Activated CD4-positive, alpha-beta T cell treated with anti-CD3 and anti-CD28 coated beads, Interleukin-2, amount 10 ng/mL, durations not matched to agents 7 days and 5 days (primary cell): ENCODE results near the gene ZNRF1. TPM values are rescaled to one million over a fixed set of nuclear protein-coding genes. Genes with fewer than 3 reads are reported as not detected.
A peak's percentile ranks its signal among the peaks of the same experiment; 100 is the strongest.

Experiments used
- CTCF ChIA-PET: fragments of 350-600 bp; sonication (Branson Sonifier 250); formaldehyde crosslinking; loops from one replicate; lab custom pipeline; 2021; ENCODE audit warnings: antibody characterized with exemption; lab: Charles Lee
- POLR2A ChIA-PET: fragments of 350-600 bp; sonication (Branson Sonifier 250); formaldehyde crosslinking; loops from one replicate; lab custom pipeline; 2021; ENCODE audit warnings: antibody characterized with exemption; lab: Charles Lee
- DNase-seq: peaks from one replicate; pipeline ENCODE4 v3.0.0-alpha.2; 2020
- H3K27ac Mint-ChIP-seq: one replicate; pipeline ENCODE4 v1.8.0; 2021; ENCODE audit warnings: mild to moderate bottlenecking, moderate library complexity, mixed read lengths
- H3K27me3 Mint-ChIP-seq: one replicate; pipeline ENCODE4 v1.8.0; 2021; ENCODE audit warnings: mixed read lengths
- H3K36me3 Mint-ChIP-seq: one replicate; pipeline ENCODE4 v1.8.0; 2021; ENCODE audit warnings: low read depth, mixed read lengths
- H3K4me1 Mint-ChIP-seq: one replicate; pipeline ENCODE4 v1.8.0; 2021; ENCODE audit warnings: mixed read lengths
- H3K4me3 Mint-ChIP-seq: one replicate; pipeline ENCODE4 v1.8.0; 2021; ENCODE audit warnings: mild to moderate bottlenecking, moderate library complexity, mixed read lengths
- H3K9me3 Mint-ChIP-seq: one replicate; pipeline ENCODE4 v1.8.0; 2021; ENCODE audit warnings: mixed read lengths
- total RNA-seq, 2 experiments: library from RNA; stranded (reverse); gene quantifications; one replicate each; pipeline ENCODE4 v1.2.3, GENCODE V29; 2021

ZNRF1 gene
- total RNA-seq, 2 experiments from 2014 or later, result 16.1 to 16.3 TPM

DNA sequence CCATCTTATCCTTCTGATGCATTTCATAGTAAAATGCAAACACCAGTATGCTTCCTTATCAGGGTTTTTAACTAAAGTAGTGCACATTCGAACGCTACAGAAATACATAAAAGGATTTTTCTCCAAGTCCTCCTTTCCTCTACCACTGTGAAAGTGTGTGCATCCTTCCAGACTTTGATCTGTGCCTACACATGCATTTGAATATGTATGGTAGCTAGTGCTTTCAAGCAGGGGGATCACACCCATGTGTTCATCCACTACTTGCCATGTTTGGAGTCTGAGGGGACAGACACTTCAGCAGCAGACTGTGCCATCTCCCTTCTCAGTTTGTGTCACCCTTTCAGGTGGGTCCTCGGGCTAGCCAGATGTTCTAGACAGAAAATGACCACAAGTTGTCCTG, 102.8 kb downstream of the ZNRF1 start:
- Mint-ChIP-seq H3K27ac (no peak overlapping the region), H3K27me3 (no peaks in the 10 kb centered on the region), H3K36me3 (peaks cover 9% of the 10 kb centered on the region), H3K9me3 (peaks cover 5% of the 10 kb centered on the region), H3K4me3 (no peak overlapping the region), H3K4me1 (peaks cover 70% of the 10 kb centered on the region)
- ChIA-PET CTCF (interaction anchor here (0.8 to 3.3 kb wide), 3 partner anchors 10 to 102 kb away, joined by 3 to 22 read pairs (median 6); partner anchors contain the start of gene ZNRF1), POLR2A (interaction anchor here (0.6 kb wide), 1 partner anchor 547 kb away, joined by 3 read pairs; no protein-coding TSS in a partner anchor)
- no peak for DNase-seq

DNA sequence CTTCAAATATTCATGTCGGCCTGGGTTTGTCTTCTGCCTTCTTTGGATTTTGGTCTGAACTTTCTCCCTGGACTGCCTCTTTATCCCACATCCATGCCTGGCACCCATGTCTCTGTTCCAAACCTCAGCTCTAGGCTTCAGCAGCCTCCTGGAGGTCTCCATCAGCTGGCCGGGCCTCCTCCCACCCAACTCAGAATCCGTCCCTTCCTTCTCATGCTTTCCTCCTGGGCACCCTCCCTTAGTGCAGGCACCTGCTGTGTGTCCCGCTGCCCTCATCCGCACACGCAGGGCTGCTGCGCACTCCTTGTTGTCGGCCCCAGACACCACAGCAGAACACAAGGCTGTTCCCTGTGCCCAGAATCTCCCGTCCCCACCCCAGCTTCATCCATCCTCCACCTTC, 103.8 kb downstream of the ZNRF1 start:
- H3K4me1 Mint-ChIP-seq, result peaks cover 75% of the 10 kb centered on the region
- H3K4me3 Mint-ChIP-seq, result no peak overlapping the region
- no peaks in the 10 kb centered on the region for H3K27me3 Mint-ChIP-seq
- ChIA-PET POLR2A (no interaction called here), CTCF (interaction anchor here (0.6 to 3.3 kb wide), 2 partner anchors 9 to 229 kb away, joined by 3 to 22 read pairs; no protein-coding TSS in a partner anchor)
- peaks cover 5% of the 10 kb centered on the region for H3K9me3 Mint-ChIP-seq
- no peak for DNase-seq
- H3K36me3 Mint-ChIP-seq, result peaks cover 9% of the 10 kb centered on the region
- peak overlapping the region; percentile 37 for H3K27ac Mint-ChIP-seq

DNA sequence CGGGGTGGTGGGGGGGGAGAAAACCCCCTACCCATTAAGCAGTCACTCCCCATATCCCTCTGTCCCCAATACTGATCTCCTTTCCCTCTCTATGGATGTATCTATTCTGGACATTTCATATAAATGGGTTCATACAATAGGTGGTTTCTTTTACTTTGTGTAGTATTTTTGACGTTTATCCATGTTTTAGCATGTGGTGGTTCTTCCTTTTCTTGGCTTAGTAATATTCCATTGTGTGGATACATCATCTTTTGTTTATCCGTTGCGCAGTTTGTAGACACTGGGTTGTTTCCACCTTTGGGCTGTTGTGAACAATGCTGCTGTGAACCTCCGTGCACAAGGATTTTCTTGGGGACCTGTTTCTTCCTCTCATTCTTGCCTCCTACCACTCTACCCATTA, 105.2 kb downstream of the ZNRF1 start:
- Mint-ChIP-seq H3K36me3 (peaks cover 9% of the 10 kb centered on the region), H3K27ac (no peak overlapping the region), H3K4me3 (no peak overlapping the region), H3K4me1 (peaks cover 75% of the 10 kb centered on the region), H3K9me3 (peaks cover 5% of the 10 kb centered on the region), H3K27me3 (no peaks in the 10 kb centered on the region)
- CTCF ChIA-PET, result no interaction called here
- DNase-seq, result no peak
- POLR2A ChIA-PET, result no interaction called here

DNA sequence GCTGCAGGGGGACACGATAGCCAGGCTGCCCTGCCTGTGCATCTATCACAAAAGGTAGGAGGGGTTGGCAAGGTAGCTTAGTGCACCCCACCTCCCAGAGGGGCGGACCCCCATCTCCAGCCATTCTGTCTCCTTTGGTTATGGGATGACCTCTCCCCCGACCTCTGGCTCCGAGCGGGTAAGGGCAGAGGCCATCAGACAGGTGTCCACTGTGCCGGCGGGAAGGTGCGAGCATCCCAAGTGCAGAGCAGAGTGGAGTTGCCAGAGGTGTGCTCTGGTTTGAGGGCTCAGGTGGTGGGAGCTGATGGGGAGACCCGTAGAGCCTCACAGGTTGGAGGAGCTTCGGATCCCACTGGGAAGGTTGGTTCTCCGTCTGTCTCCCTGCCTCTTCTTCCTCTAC, 106.0 kb downstream of the ZNRF1 start:
- peaks cover 5% of the 10 kb centered on the region for H3K9me3 Mint-ChIP-seq
- ChIA-PET CTCF (interaction anchor here (0.7 to 2.3 kb wide), 3 partner anchors 9 to 134 kb away, joined by 4 to 10 read pairs (median 5); partner anchors contain the start of gene ZNRF1), POLR2A (no interaction called here)
- H3K4me3 Mint-ChIP-seq, result no peak overlapping the region
- H3K27ac Mint-ChIP-seq, result no peak overlapping the region
- no peaks in the 10 kb centered on the region for H3K27me3 Mint-ChIP-seq
- H3K4me1 Mint-ChIP-seq, result peaks cover 75% of the 10 kb centered on the region
- DNase-seq, result no peak
- H3K36me3 Mint-ChIP-seq, result peaks cover 9% of the 10 kb centered on the region

DNA sequence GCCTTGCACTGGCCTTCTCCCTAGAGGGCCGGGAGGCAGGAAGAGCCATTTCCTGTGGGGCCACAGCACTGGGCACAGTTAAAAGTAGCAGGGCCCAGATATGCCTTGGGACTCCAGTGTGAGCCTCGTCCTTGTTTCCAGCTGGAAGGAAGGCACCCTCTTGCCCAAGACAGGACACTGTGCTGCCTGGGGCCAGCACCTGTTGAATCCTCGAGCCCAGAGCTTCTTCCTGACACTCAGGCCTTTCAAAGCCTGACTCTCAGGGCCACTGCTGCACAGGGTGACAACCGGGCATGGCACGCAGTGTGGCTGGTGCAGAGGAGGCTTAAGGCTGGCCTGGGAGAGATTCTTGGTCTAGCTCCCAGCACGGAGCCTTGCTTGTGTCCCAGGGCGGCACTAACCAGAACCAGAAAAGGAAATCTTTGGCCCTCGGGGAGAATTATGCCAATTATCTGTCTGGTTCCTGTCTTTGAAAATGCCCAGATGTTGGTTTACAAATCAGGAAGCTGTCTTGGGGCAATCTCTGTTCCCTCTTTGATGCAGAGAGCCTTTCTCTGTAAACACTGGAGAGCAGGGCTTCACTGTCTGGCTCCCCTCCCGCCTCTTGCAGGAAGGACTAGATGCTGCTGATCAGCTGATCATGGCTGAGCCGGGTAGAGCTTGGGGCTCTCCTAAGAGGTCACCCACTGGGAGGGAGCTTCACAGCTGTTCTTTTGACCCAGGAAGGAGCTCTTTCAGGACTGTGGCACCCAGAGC, 106.7 kb downstream of the ZNRF1 start:
- CTCF ChIA-PET, result interaction anchor here (0.7 to 2.3 kb wide), 6 partner anchors 10 to 135 kb away, joined by 3 to 10 read pairs (median 4); partner anchors contain the start of gene ZNRF1
- no peaks in the 10 kb centered on the region for H3K27me3 Mint-ChIP-seq
- POLR2A ChIA-PET, result no interaction called here
- H3K4me3 Mint-ChIP-seq, result no peak overlapping the region
- peaks cover 75% of the 10 kb centered on the region for H3K4me1 Mint-ChIP-seq
- peak overlapping the region; percentile 78 for H3K27ac Mint-ChIP-seq
- peaks cover 5% of the 10 kb centered on the region for H3K9me3 Mint-ChIP-seq
- H3K36me3 Mint-ChIP-seq, result peaks cover 9% of the 10 kb centered on the region
- no peak for DNase-seq

DNA sequence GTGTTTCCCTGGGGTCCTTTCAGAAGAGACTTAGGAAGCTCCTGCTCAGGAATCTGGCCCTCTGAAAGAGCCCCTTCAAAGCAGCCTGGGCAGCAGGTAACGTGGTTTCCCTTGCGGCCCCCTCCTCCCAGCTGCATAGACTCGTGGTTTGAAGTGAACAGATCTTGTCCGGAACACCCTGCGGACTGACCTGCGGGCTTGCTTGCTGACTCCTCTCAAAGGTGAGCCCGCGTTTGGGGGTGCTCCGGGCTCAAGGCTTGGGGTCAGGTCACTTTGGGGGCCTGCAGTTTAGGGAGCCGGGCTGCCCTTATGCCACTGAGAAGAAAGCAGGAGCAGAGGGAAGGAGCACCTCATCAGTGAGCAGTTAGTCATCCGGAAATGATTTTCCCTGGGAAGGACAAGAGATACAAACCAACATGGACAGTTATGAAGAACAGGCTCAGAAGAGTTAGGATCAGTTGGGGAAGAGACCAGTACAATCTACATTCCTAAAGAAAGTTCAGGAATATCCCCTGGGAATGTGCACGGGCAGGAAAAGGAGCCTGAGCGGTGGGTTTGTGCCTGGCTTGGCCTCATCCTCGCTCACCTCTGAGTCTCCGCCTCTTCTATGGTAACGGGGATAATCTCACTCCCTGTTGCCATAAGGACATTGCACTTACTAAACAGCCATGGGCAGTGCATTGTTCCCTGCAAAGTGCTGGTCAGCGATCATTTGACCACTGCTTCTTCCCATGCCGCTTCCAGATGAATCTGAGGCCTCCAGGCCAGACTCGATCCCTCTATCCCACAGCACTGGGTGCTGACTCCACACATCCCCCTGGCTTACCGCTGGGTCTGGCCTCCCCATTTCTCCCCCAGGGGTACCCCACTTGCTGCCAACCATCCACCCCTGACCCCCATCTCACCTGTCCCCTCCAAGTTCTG, 107.8 kb downstream of the ZNRF1 start:
- H3K27ac Mint-ChIP-seq, result peak overlapping the region; percentile 76
- H3K27me3 Mint-ChIP-seq, result no peaks in the 10 kb centered on the region
- ChIA-PET POLR2A (no interaction called here), CTCF (interaction anchor here (0.7 to 2.3 kb wide), 4 partner anchors 11 to 108 kb away, joined by 3 to 10 read pairs (median 3); partner anchors contain the start of gene ZNRF1)
- DNase-seq, result no peak
- H3K4me1 Mint-ChIP-seq, result peaks cover 80% of the 10 kb centered on the region
- H3K36me3 Mint-ChIP-seq, result peaks cover 9% of the 10 kb centered on the region
- peaks cover 5% of the 10 kb centered on the region for H3K9me3 Mint-ChIP-seq
- no peak overlapping the region for H3K4me3 Mint-ChIP-seq

DNA sequence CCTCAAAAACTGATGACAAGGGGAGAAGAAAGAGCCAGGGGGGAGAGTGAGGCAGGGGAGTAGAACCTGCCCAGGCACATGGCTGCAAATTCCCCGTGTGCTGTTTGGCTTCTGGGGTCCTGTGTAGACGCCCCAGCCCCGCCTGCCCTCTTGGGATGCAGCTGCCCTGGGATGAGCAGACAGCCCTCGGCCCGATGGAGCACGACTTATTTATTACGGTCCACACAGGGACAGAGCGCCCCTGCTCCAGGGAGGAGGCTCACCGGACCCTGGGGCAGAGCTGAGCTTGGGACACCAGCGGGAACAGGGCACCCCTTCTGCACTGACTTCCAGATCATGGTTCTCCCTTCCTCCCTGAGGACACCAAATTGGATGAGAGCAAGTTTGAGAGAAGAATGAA, 108.7 kb downstream of the ZNRF1 start:
- Mint-ChIP-seq H3K27ac (peak overlapping the region; percentile 76), H3K27me3 (no peaks in the 10 kb centered on the region), H3K4me1 (peaks cover 79% of the 10 kb centered on the region), H3K4me3 (no peak overlapping the region), H3K9me3 (peaks cover 5% of the 10 kb centered on the region), H3K36me3 (peaks cover 9% of the 10 kb centered on the region)
- ChIA-PET CTCF (interaction anchor here (1.1 to 6.6 kb wide), 4 partner anchors 19 to 122 kb away, joined by 3 to 84 read pairs (median 30); partner anchors contain the start of genes WDR59 and ZNRF1), POLR2A (no interaction called here)
- DNase-seq, result no peak

DNA sequence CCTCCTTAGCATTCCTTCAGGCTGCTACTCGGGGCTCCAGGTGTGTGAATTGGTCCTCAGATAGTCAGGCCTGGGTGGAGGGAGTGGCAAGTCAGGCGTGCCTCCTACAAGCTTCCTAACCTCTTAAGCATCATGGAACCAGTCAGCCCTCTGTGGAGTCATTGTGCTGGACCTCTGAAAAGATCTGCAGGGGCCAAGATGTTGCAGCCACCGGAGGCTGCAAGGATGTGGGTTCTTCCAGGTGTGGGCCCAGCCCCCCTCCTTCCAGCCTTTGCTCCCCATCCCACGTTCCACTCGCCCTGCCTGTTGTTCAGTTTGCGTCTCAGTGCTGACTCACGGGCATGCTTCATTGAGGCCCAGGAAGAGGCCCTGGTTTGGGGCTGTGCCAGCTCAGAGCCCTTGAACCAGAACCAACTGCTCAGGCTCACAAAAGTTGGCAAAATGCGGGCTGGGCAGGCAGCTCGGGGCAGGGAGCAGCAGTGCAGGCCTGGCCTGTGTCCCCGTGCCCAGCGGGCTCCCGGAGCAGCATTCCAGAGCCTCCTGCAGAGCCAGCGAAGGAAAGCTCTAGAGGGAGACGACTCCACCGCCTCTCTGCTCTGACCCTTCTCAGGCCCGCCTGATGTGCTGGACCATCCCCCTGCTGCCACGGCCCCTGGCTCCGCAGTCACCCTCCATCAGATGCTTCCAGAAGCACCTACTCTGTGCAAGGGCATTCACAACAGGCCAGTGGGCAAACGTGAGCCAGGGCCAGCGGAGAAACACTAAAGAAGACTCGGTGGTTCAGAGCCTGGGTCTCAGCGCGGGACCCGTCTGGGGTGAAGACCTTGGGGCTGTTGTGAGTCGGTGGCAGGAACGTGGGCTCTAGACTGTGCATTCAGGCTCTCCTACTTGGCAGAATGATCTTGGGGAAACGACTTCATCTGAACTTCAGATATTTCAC, 110.2 kb downstream of the ZNRF1 start:
- Mint-ChIP-seq H3K36me3 (peaks cover 9% of the 10 kb centered on the region), H3K4me3 (peak overlapping the region; percentile 54), H3K27ac (peak overlapping the region; percentile 88), H3K9me3 (peaks cover 4% of the 10 kb centered on the region), H3K4me1 (peaks cover 76% of the 10 kb centered on the region), H3K27me3 (no peaks in the 10 kb centered on the region)
- peak; percentile 57 for DNase-seq
- ChIA-PET CTCF (interaction anchor here (0.6 to 6.6 kb wide), 9 partner anchors 10 to 124 kb away, joined by 3 to 84 read pairs (median 11); partner anchors contain the start of genes WDR59 and ZNRF1), POLR2A (interaction anchor here (0.5 to 1.0 kb wide), 2 partner anchors 34 to 505 kb away, joined by 3 to 4 read pairs; no protein-coding TSS in a partner anchor)

DNA sequence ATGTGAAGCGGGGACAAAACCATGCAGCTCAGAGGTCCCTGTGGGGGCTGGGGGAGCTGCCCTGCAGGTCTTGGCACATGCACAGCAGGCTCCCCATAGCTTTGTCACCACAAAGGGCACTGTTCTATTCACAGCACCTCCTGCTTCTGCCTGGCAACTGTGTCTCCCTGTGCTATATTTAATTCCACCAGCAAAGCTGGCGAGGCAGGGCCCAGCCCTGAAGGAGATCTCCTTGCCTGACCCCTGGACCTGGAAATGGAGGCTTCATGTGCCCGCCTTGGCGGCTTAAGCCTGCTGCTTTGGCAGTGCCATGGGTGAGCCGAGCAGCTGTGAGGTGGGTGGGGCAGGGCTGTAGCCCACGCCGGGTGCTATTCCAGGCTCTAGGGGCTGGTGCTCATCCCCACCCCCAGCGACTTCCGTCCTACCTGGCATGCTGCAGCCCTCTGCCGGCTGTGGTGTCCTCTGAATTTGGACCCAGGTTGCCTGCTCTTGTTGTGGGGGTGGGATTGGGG, 111.0 kb downstream of the ZNRF1 start:
- ChIA-PET CTCF (interaction anchor here (0.6 to 6.6 kb wide), 10 partner anchors 12 to 174 kb away, joined by 3 to 84 read pairs (median 11); partner anchors contain the start of genes WDR59 and ZNRF1), POLR2A (interaction anchor here (0.5 kb wide), 1 partner anchor 504 kb away, joined by 4 read pairs; no protein-coding TSS in a partner anchor)
- no peak for DNase-seq
- peak overlapping the region; percentile 88 for H3K27ac Mint-ChIP-seq
- peaks cover 72% of the 10 kb centered on the region for H3K4me1 Mint-ChIP-seq
- peak overlapping the region; percentile 54 for H3K4me3 Mint-ChIP-seq
- H3K27me3 Mint-ChIP-seq, result no peaks in the 10 kb centered on the region
- peaks cover 6% of the 10 kb centered on the region for H3K36me3 Mint-ChIP-seq
- H3K9me3 Mint-ChIP-seq, result no peaks in the 10 kb centered on the region

DNA sequence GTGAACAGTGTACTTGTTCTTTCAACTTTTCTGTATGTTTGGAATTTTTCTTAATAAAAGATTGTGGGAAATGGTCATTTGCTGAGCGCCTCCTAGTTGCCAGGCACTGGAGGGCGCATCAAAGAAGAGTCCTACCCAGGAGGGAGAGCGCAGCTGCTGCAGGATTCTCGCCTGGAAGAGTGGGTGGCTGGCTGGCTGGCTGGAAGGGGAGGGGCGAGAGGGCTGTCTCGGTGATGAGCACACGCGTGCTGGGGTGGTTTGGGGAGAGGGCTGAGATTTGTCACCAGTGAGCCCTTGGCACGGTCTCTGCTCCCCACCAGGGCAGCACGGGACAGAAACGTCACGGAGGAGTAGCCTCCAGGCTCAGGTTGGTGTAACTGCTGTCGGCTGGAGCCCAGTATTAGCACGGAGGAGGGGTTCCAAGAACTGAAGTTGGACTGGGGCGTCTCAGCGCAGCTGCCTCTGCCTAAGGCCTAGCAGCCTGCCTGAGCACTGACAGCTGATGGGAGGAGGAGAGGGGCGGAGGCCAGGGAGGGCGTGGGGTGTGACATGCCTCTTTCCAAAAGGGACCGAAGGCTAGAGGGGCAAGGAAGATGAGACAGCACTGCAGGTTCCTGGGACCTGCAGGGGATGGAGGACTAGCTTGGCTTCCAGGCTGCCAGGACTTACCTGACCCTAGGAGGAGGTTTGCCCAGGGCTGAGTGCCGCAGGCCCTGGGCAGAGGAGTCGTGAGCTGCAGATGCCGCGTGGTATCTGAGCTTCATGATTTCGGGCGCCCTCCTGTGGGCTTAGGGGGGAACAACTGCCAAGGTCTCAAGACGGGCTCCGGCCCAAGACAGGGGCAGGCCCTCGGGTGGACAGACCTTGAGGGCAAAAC, 112.1 kb downstream of the ZNRF1 start:
- ChIA-PET CTCF (interaction anchor here (0.6 to 6.6 kb wide), 53 partner anchors 9 to 401 kb away, joined by 3 to 84 read pairs (median 5); partner anchors contain the start of genes WDR59 and ZNRF1), POLR2A (interaction anchor here (0.6 to 1.2 kb wide), 4 partner anchors 112 to 373 kb away, joined by 3 to 5 read pairs (median 4); partner anchors contain the start of genes WDR59 and ZNRF1)
- H3K4me1 Mint-ChIP-seq, result peaks cover 62% of the 10 kb centered on the region
- H3K36me3 Mint-ChIP-seq, result peaks cover 6% of the 10 kb centered on the region
- H3K27me3 Mint-ChIP-seq, result no peaks in the 10 kb centered on the region
- H3K4me3 Mint-ChIP-seq, result peak overlapping the region; percentile 46
- peak; percentile 87 for DNase-seq
- H3K9me3 Mint-ChIP-seq, result no peaks in the 10 kb centered on the region
- H3K27ac Mint-ChIP-seq, result peak overlapping the region; percentile 88
